Measurements from ENCODE around the gene ZNF618.
A peak's percentile ranks its signal among the peaks of the same experiment; 100 is the strongest.

ZNF618 gene

GRCh38 chr9:114071197-114071795 lies 195.2 kb downstream of the ZNF618 start:
- no peak overlapping the region for H3K4me3 ChIP-seq (ENCODE audit: control insufficient read depth in 1 of 7, extremely low read depth in 1 of 7, insufficient read depth in 4 of 7, low read depth in 2 of 7, low read length in 6 of 7)
- H3K27me3 ChIP-seq (replicated peaks in 2 of 5; ENCODE audit: control insufficient read depth in 4 of 5, insufficient read depth in 5 of 5, low read length in 4 of 5), result peaks cover 0 to 2% (median 0%) of the 10 kb centered on the region in 5 experiments
- POLR2A ChIA-PET, result no interaction called here
- no peak for DNase-seq
- CTCF ChIA-PET, result interaction anchor here (1.2 to 2.1 kb wide), 3 partner anchors 10 to 12 kb away, joined by 4 to 8 read pairs (median 5); no protein-coding TSS in a partner anchor
- H3K4me1 ChIP-seq (ENCODE audit: control extremely low read depth in 1 of 4, control insufficient read depth in 4 of 4, insufficient read depth in 4 of 4, low read length in 3 of 4), result no peaks in the 10 kb centered on the region
- WGBS (ENCODE audit: insufficient coverage), result 96% methylated on average over 7 of the region's 7 CpGs
- H3K36me3 ChIP-seq (ENCODE audit: control insufficient read depth in 4 of 4, insufficient read depth in 4 of 4, low read length in 3 of 4), result no peaks in the 10 kb centered on the region
- H3K27ac ChIP-seq (ENCODE audit: insufficient read depth in 1 of 2, low read depth in 1 of 2, low read length in 2 of 2, poor library complexity in 1 of 2, severe bottlenecking in 2 of 2), result no peak overlapping the region
- no peaks in the 10 kb centered on the region for H3K9me3 ChIP-seq (ENCODE audit: control extremely low read depth in 1 of 5, control insufficient read depth in 4 of 5, insufficient read depth in 2 of 5, low read depth in 1 of 5, low read length in 4 of 5)

DNA sequence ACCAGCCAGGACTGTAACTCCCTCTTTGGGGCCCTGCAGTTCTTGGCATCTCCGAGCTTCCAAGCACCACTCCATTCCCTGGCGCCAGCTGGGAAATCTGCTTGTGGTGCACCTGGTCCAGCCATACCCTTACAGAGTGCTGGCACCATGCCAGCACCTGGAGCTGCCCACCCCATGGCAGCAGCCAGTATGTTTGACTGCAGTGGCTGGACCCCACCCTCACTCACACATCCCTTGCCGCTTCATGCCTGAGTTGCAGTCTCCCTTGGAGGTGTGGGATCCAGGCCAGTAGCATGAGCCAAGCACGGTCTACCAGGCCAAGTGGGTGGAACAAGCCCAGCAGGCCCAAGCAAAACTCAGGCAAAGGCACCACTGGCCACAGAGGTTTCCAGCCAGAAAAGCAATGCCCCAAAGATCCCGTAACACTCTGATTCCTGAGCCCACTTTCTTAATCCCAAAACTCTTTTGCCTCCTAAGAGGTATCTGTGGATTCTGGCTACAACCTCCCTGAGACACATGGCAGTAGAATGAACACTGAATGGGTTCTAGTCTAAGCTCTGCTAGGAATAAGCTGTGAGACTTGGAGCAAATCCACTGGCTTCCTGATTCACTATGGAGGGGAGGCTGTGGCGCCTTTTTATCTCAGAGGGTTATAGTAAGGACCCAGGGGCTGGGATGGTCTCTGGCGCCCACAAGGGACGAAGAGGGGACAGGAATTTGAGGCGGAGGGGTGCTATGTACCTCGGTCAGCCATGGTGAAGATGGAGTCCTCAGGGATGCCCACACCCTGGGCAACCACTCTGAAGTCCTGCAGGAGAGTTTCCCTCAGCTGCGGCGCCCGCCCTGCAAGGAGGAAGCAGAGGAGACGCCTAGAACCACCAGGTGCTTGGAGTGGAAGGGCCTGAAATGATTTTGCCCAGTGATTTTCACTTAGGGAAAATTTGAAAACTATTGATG lies 196.4 kb downstream of the ZNF618 start:
- Histone ChIP-seq H3K27ac (ENCODE audit: insufficient read depth in 1 of 2, low read depth in 1 of 2, low read length in 2 of 2, poor library complexity in 1 of 2, severe bottlenecking in 2 of 2) (no peak overlapping the region), H3K36me3 (ENCODE audit: control insufficient read depth in 4 of 4, insufficient read depth in 4 of 4, low read length in 3 of 4) (no peaks in the 10 kb centered on the region), H3K4me3 (ENCODE audit: control insufficient read depth in 1 of 7, extremely low read depth in 1 of 7, insufficient read depth in 4 of 7, low read depth in 2 of 7, low read length in 6 of 7) (no peak overlapping the region), H3K9me3 (ENCODE audit: control extremely low read depth in 1 of 5, control insufficient read depth in 4 of 5, insufficient read depth in 2 of 5, low read depth in 1 of 5, low read length in 4 of 5) (no peaks in the 10 kb centered on the region), H3K4me1 (ENCODE audit: control extremely low read depth in 1 of 4, control insufficient read depth in 4 of 4, insufficient read depth in 4 of 4, low read length in 3 of 4) (no peaks in the 10 kb centered on the region), H3K27me3 (replicated peaks in 2 of 5; ENCODE audit: control insufficient read depth in 4 of 5, insufficient read depth in 5 of 5, low read length in 4 of 5) (peaks cover 0 to 5% (median 0%) of the 10 kb centered on the region in 5 experiments)
- WGBS (ENCODE audit: insufficient coverage), result 86% methylated on average over 11 of the region's 14 CpGs
- no peak for DNase-seq
- ChIA-PET CTCF (interaction anchor here (1.1 to 1.4 kb wide), 4 partner anchors 8 to 17 kb away, joined by 3 to 8 read pairs (median 4); no protein-coding TSS in a partner anchor), POLR2A (no interaction called here)

DNA sequence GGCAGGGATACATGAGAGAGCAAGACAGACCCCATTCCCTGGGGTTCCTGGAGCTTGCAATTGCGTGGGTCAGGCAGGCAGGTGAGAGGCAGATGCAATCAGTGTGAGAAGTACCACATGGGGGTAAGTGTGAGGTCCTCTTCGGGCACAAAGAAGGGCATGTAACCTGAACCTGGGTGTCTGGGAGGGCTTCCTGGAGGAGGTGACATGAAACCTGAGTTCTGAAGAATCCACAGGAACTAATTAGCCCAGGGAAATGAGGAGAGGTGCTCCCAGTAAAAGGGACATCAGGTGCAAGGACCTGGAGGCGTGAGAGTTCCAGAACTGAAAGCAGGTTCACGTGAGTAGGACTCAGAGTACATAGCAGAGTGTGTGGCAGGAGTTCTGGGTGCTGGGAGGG lies 199.5 kb downstream of the ZNF618 start:
- Histone ChIP-seq H3K27ac (ENCODE audit: insufficient read depth in 1 of 2, low read depth in 1 of 2, low read length in 2 of 2, poor library complexity in 1 of 2, severe bottlenecking in 2 of 2) (no peak overlapping the region), H3K4me1 (ENCODE audit: control extremely low read depth in 1 of 4, control insufficient read depth in 4 of 4, insufficient read depth in 4 of 4, low read length in 3 of 4) (peaks cover 0 to 3% (median under 1%) of the 10 kb centered on the region in 4 experiments), H3K4me3 (ENCODE audit: control insufficient read depth in 1 of 7, extremely low read depth in 1 of 7, insufficient read depth in 4 of 7, low read depth in 2 of 7, low read length in 6 of 7) (no peak overlapping the region), H3K36me3 (ENCODE audit: control insufficient read depth in 4 of 4, insufficient read depth in 4 of 4, low read length in 3 of 4) (no peaks in the 10 kb centered on the region), H3K27me3 (replicated peaks in 2 of 5; ENCODE audit: control insufficient read depth in 4 of 5, insufficient read depth in 5 of 5, low read length in 4 of 5) (peaks cover 0 to 5% (median 0%) of the 10 kb centered on the region in 5 experiments), H3K9me3 (ENCODE audit: control extremely low read depth in 1 of 5, control insufficient read depth in 4 of 5, insufficient read depth in 2 of 5, low read depth in 1 of 5, low read length in 4 of 5) (no peaks in the 10 kb centered on the region)
- WGBS (ENCODE audit: insufficient coverage), result 64% methylated on average over 4 of the region's 4 CpGs
- DNase-seq, result no peak
- POLR2A ChIA-PET, result no interaction called here
- CTCF ChIA-PET, result no interaction called here

GRCh38 chr9:114076237-114077161 lies 200.4 kb downstream of the ZNF618 start:
- no peak for DNase-seq
- H3K4me1 ChIP-seq (ENCODE audit: control extremely low read depth in 1 of 4, control insufficient read depth in 4 of 4, insufficient read depth in 4 of 4, low read length in 3 of 4), result peaks cover 0 to 3% (median under 1%) of the 10 kb centered on the region in 4 experiments
- ChIA-PET POLR2A (no interaction called here), CTCF (interaction anchor here (0.5 to 1.0 kb wide), 2 partner anchors 11 to 20 kb away, joined by 3 read pairs; no protein-coding TSS in a partner anchor)
- no peak overlapping the region for H3K4me3 ChIP-seq (ENCODE audit: control insufficient read depth in 1 of 7, extremely low read depth in 1 of 7, insufficient read depth in 4 of 7, low read depth in 2 of 7, low read length in 6 of 7)
- WGBS (ENCODE audit: insufficient coverage), result 82% methylated on average over 13 of the region's 14 CpGs
- no peak overlapping the region for H3K27ac ChIP-seq (ENCODE audit: insufficient read depth in 1 of 2, low read depth in 1 of 2, low read length in 2 of 2, poor library complexity in 1 of 2, severe bottlenecking in 2 of 2)
- no peaks in the 10 kb centered on the region for H3K36me3 ChIP-seq (ENCODE audit: control insufficient read depth in 4 of 4, insufficient read depth in 4 of 4, low read length in 3 of 4)
- H3K27me3 ChIP-seq (replicated peaks in 2 of 5; ENCODE audit: control insufficient read depth in 4 of 5, insufficient read depth in 5 of 5, low read length in 4 of 5), result peaks cover 0 to 5% (median 0%) of the 10 kb centered on the region in 5 experiments
- no peaks in the 10 kb centered on the region for H3K9me3 ChIP-seq (ENCODE audit: control extremely low read depth in 1 of 5, control insufficient read depth in 4 of 5, insufficient read depth in 2 of 5, low read depth in 1 of 5, low read length in 4 of 5)

DNA sequence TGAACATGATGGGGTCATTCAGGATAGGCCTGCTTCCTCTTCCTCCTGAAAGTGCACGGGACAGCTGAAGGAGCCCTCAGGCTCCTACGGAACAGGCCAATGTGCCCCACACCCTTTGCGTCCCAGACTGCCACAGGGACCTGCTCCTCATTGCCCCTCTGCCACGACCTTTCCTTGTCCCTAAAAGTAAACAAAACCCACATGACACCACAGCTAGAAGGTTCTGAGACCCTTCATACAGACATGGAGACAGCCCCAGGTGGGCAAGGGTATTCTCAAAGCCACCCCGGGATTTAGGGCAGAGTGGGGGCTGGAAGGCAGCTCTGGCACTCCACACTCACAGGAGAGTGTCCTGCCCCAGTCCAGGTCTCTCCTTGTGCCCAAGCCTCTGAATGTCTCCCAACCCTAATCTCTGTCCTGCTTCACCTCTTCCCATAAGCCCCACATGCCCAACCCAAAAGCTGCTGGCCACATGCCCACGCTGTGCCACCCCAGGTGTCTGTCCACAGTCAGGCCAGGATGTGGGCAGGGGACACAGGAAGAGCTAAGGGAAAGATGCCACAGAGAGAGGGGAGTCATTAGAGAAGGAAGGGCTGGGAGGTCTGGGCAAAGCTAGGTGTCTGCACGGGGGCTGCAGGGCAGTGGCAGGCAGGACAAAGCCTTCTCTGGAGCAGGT lies 201.2 kb downstream of the ZNF618 start:
- no peak overlapping the region for H3K4me3 ChIP-seq (ENCODE audit: control insufficient read depth in 1 of 7, extremely low read depth in 1 of 7, insufficient read depth in 4 of 7, low read depth in 2 of 7, low read length in 6 of 7)
- POLR2A ChIA-PET, result no interaction called here
- peaks cover 0 to 3% (median under 1%) of the 10 kb centered on the region in 4 experiments for H3K4me1 ChIP-seq (ENCODE audit: control extremely low read depth in 1 of 4, control insufficient read depth in 4 of 4, insufficient read depth in 4 of 4, low read length in 3 of 4)
- no peaks in the 10 kb centered on the region for H3K9me3 ChIP-seq (ENCODE audit: control extremely low read depth in 1 of 5, control insufficient read depth in 4 of 5, insufficient read depth in 2 of 5, low read depth in 1 of 5, low read length in 4 of 5)
- CTCF ChIA-PET, result interaction anchor here (0.5 to 1.1 kb wide), 3 partner anchors 11 to 31 kb away, joined by 3 to 4 read pairs (median 3); no protein-coding TSS in a partner anchor
- no peaks in the 10 kb centered on the region for H3K36me3 ChIP-seq (ENCODE audit: control insufficient read depth in 4 of 4, insufficient read depth in 4 of 4, low read length in 3 of 4)
- 67% methylated on average over 7 of the region's 7 CpGs for WGBS (ENCODE audit: insufficient coverage)
- H3K27ac ChIP-seq (ENCODE audit: insufficient read depth in 1 of 2, low read depth in 1 of 2, low read length in 2 of 2, poor library complexity in 1 of 2, severe bottlenecking in 2 of 2), result no peak overlapping the region
- H3K27me3 ChIP-seq (replicated peaks in 2 of 5; ENCODE audit: control insufficient read depth in 4 of 5, insufficient read depth in 5 of 5, low read length in 4 of 5), result peaks cover 0 to 5% (median 0%) of the 10 kb centered on the region in 5 experiments
- no peak for DNase-seq

GRCh38 chr9:114078021-114078780 lies 202.1 kb downstream of the ZNF618 start, which contains the start of gene AMBP:
TSS of gene AMBP (minus strand) at chr9:114078300. CDS start at chr9:114078209, 91 bp downstream.
- WGBS (ENCODE audit: insufficient coverage), result 80% methylated on average over 16 of the region's 16 CpGs
- Histone ChIP-seq H3K36me3 (ENCODE audit: control insufficient read depth in 4 of 4, insufficient read depth in 4 of 4, low read length in 3 of 4) (no peaks in the 10 kb centered on the region), H3K27me3 (replicated peaks in 2 of 5; ENCODE audit: control insufficient read depth in 4 of 5, insufficient read depth in 5 of 5, low read length in 4 of 5) (peaks cover 0 to 5% (median 0%) of the 10 kb centered on the region in 5 experiments), H3K4me1 (ENCODE audit: control extremely low read depth in 1 of 4, control insufficient read depth in 4 of 4, insufficient read depth in 4 of 4, low read length in 3 of 4) (peaks cover 0 to 3% (median under 1%) of the 10 kb centered on the region in 4 experiments), H3K27ac (ENCODE audit: insufficient read depth in 1 of 2, low read depth in 1 of 2, low read length in 2 of 2, poor library complexity in 1 of 2, severe bottlenecking in 2 of 2) (no peak within 1 kb of the TSS), H3K4me3 (ENCODE audit: control insufficient read depth in 1 of 7, extremely low read depth in 1 of 7, insufficient read depth in 4 of 7, low read depth in 2 of 7, low read length in 6 of 7) (no peak within 1 kb of the TSS), H3K9me3 (ENCODE audit: control extremely low read depth in 1 of 5, control insufficient read depth in 4 of 5, insufficient read depth in 2 of 5, low read depth in 1 of 5, low read length in 4 of 5) (no peaks in the 10 kb centered on the region)
- CTCF ChIA-PET, result interaction anchor here (0.7 to 1.3 kb wide), 4 partner anchors 10 to 213 kb away, joined by 3 to 4 read pairs (median 4); no protein-coding TSS in a partner anchor
- POLR2A ChIA-PET, result no interaction called here
- peak in 2 of 3 donors; percentile 18 to 33 for DNase-seq
